DND-41 (cell line): ENCODE measurements around the gene SGPL1.

Experiments used
- CTCF ChIP-seq: IDR thresholded peaks from 2 replicates; pipeline ENCODE4 v1.5.1; 2012; ENCODE audit warnings: borderline replicate concordance, low read length, moderate library complexity, mild to moderate bottlenecking; ENCODE audit not compliant: poor library complexity, severe bottlenecking; ENCODE audit errors: extremely low read depth
- EZH2 ChIP-seq: IDR thresholded peaks from 3 replicates; pipeline ENCODE4 v1.6.1; 2012; ENCODE audit warnings: borderline replicate concordance, low read depth, mild to moderate bottlenecking, moderate library complexity, low read length, inconsistent platforms; ENCODE audit not compliant: severe bottlenecking

- TF ChIP-seq CTCF (no peak), EZH2 (no peak)
Measured at GRCh38 chr10:70856454-70856853, 40.7 kb downstream of the SGPL1 start.
